DMS153 treated with DMSO at 0.1 percent for 48 hours (cell line): ENCODE measurements around the gene CC2D1A.

Experiments used
- DNase-seq: peaks from one replicate; lab custom pipeline; 2025; ENCODE audit not compliant: unreplicated experiment; lab: John Stamatoyannopoulos, UW

CC2D1A gene

GRCh38 chr19:13905634-13906520 lies at the start of gene CC2D1A, which contains the start of gene BRME1:
CC2D1A (plus strand) TSS chr19:13906201; CDS start chr19:13906442, 241 bp downstream.
BRME1 (minus strand) TSS chr19:13906117; CDS start chr19:13904892, 1,225 bp downstream.
- peak; percentile 89 for DNase-seq

- DNase-seq: no peak
Measured at GRCh38 chr19:13856497-13856896, 49.5 kb upstream of the CC2D1A start.

GRCh38 chr19:13859361-13859880 lies 46.6 kb upstream of the CC2D1A start:
- DNase-seq: no peak

- DNase-seq: no peak
Measured at GRCh38 chr19:13860679-13861391, 45.2 kb upstream of the CC2D1A start.

- DNase-seq: no peak
Measured at GRCh38 chr19:13861392-13861713, 44.6 kb upstream of the CC2D1A start.

- DNase-seq: peak; percentile 76
Measured at GRCh38 chr19:13861714-13862531, 44.1 kb upstream of the CC2D1A start.

- no peak for DNase-seq
Measured at GRCh38 chr19:13864046-13864666, 41.8 kb upstream of the CC2D1A start.

GRCh38 chr19:13864667-13865570 lies 41.1 kb upstream of the CC2D1A start:
- no peak for DNase-seq

GRCh38 chr19:13865571-13866462 lies 40.2 kb upstream of the CC2D1A start:
- DNase-seq: no peak

GRCh38 chr19:13866463-13867046 lies 39.4 kb upstream of the CC2D1A start:
- no peak for DNase-seq

- no peak for DNase-seq
Measured at GRCh38 chr19:13868663-13869062, 37.3 kb upstream of the CC2D1A start.

GRCh38 chr19:13869281-13869680 lies 36.7 kb upstream of the CC2D1A start:
- DNase-seq: no peak

GRCh38 chr19:13870873-13871272 lies 35.1 kb upstream of the CC2D1A start:
- DNase-seq: no peak

GRCh38 chr19:13872339-13872694 lies 33.7 kb upstream of the CC2D1A start:
- DNase-seq: no peak

GRCh38 chr19:13872695-13873389 lies 33.2 kb upstream of the CC2D1A start:
- DNase-seq: no peak

GRCh38 chr19:13873834-13874515 lies 32.0 kb upstream of the CC2D1A start:
- DNase-seq: no peak

- DNase-seq: no peak
Measured at GRCh38 chr19:13875824-13876223, 30.2 kb upstream of the CC2D1A start.
